ENCODE measurements around the gene HNRNPH2. TPM values are rescaled to one million over a fixed set of nuclear protein-coding genes. Genes with fewer than 3 reads are reported as not detected.

HNRNPH2 gene
- total RNA-seq: 10 to 100 TPM; 15.0 to 17.8 TPM

GRCh38 chrX:101407748-101408531, at the start of gene HNRNPH2, which contains the start of gene GLA:
Gene HNRNPH2 (plus strand): TSS chrX:101408222. CDS start chrX:101411989, 3,767 bp downstream.
Gene GLA (minus strand): TSS chrX:101407925. CDS start chrX:101407903, 22 bp downstream.
- Mint-ChIP-seq H3K4me1 (ENCODE audit: low read depth) (peaks cover 17% of the 10 kb centered on the region), H3K27ac (peak within 1 kb of the TSS; percentile 97), H3K36me3 (ENCODE audit: insufficient read depth in 2 of 2) (peaks cover 12 to 14% of the 10 kb centered on the region in 2 donors), H3K9me3 (no peaks in the 10 kb centered on the region), H3K4me3 (peak within 1 kb of the TSS; percentile 85 to 96), H3K27me3 (ENCODE audit: low read depth) (no peaks in the 10 kb centered on the region)
- peak; percentile 84 to 88 for DNase-seq
- peak; percentile 92 to 94 for ATAC-seq (replicated peaks in 1 of 2)

GRCh38 chrX:101359966-101360365, 48.1 kb upstream of the HNRNPH2 start:
- Mint-ChIP-seq H3K36me3 (ENCODE audit: insufficient read depth in 2 of 2) (no peaks in the 10 kb centered on the region), H3K4me3 (no peak overlapping the region), H3K9me3 (no peaks in the 10 kb centered on the region), H3K27ac (no peak overlapping the region), H3K27me3 (ENCODE audit: low read depth) (peaks cover 14% of the 10 kb centered on the region), H3K4me1 (ENCODE audit: low read depth) (no peaks in the 10 kb centered on the region)
- no peak for DNase-seq
- no peak for ATAC-seq (replicated peaks in 1 of 2)

- Mint-ChIP-seq H3K27ac (no peak overlapping the region), H3K4me3 (no peak overlapping the region), H3K27me3 (ENCODE audit: low read depth) (peaks cover 14% of the 10 kb centered on the region), H3K4me1 (ENCODE audit: low read depth) (no peaks in the 10 kb centered on the region), H3K9me3 (no peaks in the 10 kb centered on the region), H3K36me3 (ENCODE audit: insufficient read depth in 2 of 2) (no peaks in the 10 kb centered on the region)
- ATAC-seq (replicated peaks in 1 of 2) (no peak), DNase-seq (no peak)
Measured at GRCh38 chrX:101360390-101360789, 47.6 kb upstream of the HNRNPH2 start.

- no peak for DNase-seq
Measured at GRCh38 chrX:101362116-101362515, 45.9 kb upstream of the HNRNPH2 start.

GRCh38 chrX:101362757-101363156, 45.3 kb upstream of the HNRNPH2 start:
- Mint-ChIP-seq H3K9me3 (no peaks in the 10 kb centered on the region), H3K27me3 (ENCODE audit: low read depth) (peaks cover 14% of the 10 kb centered on the region), H3K36me3 (ENCODE audit: insufficient read depth in 2 of 2) (no peaks in the 10 kb centered on the region), H3K4me1 (ENCODE audit: low read depth) (no peaks in the 10 kb centered on the region), H3K27ac (no peak overlapping the region), H3K4me3 (no peak overlapping the region)
- ATAC-seq (replicated peaks in 1 of 2) (no peak), DNase-seq (no peak)

More at GRCh38 chrX:101362116-101362515, 45.9 kb upstream of the HNRNPH2 start:
- ATAC-seq (replicated peaks in 1 of 2): no peak
- Mint-ChIP-seq H3K36me3 (ENCODE audit: insufficient read depth in 2 of 2) (no peaks in the 10 kb centered on the region), H3K4me1 (ENCODE audit: low read depth) (no peaks in the 10 kb centered on the region), H3K27me3 (ENCODE audit: low read depth) (peaks cover 14% of the 10 kb centered on the region), H3K4me3 (no peak overlapping the region), H3K9me3 (no peaks in the 10 kb centered on the region), H3K27ac (no peak overlapping the region)

- DNase-seq (no peak), ATAC-seq (replicated peaks in 1 of 2) (no peak)
- Mint-ChIP-seq H3K4me1 (ENCODE audit: low read depth) (no peaks in the 10 kb centered on the region), H3K27ac (no peak overlapping the region), H3K9me3 (no peaks in the 10 kb centered on the region), H3K27me3 (ENCODE audit: low read depth) (peaks cover 13% of the 10 kb centered on the region), H3K36me3 (ENCODE audit: insufficient read depth in 2 of 2) (no peaks in the 10 kb centered on the region), H3K4me3 (no peak overlapping the region)
Measured at GRCh38 chrX:101365301-101365795, 42.7 kb upstream of the HNRNPH2 start.

- Mint-ChIP-seq H3K36me3 (ENCODE audit: insufficient read depth in 2 of 2) (no peaks in the 10 kb centered on the region), H3K9me3 (no peaks in the 10 kb centered on the region)
- DNase-seq: no peak
Measured at GRCh38 chrX:101368800-101369199, 39.2 kb upstream of the HNRNPH2 start.

GRCh38 chrX:101369687-101370086, 38.3 kb upstream of the HNRNPH2 start:
- Mint-ChIP-seq H3K4me1 (ENCODE audit: low read depth) (no peaks in the 10 kb centered on the region), H3K27ac (no peak overlapping the region), H3K9me3 (no peaks in the 10 kb centered on the region), H3K36me3 (ENCODE audit: insufficient read depth in 2 of 2) (no peaks in the 10 kb centered on the region), H3K4me3 (no peak overlapping the region), H3K27me3 (ENCODE audit: low read depth) (peaks cover 23% of the 10 kb centered on the region)
- ATAC-seq (replicated peaks in 1 of 2) (no peak), DNase-seq (no peak)

More at GRCh38 chrX:101368800-101369199, 39.2 kb upstream of the HNRNPH2 start:
- Mint-ChIP-seq H3K4me3 (no peak overlapping the region), H3K4me1 (ENCODE audit: low read depth) (no peaks in the 10 kb centered on the region), H3K27me3 (ENCODE audit: low read depth) (peaks cover 17% of the 10 kb centered on the region), H3K27ac (no peak overlapping the region)
- no peak for ATAC-seq (replicated peaks in 1 of 2)

- Mint-ChIP-seq H3K27ac (no peak overlapping the region), H3K4me3 (no peak overlapping the region), H3K27me3 (ENCODE audit: low read depth) (peaks cover 33% of the 10 kb centered on the region), H3K36me3 (ENCODE audit: insufficient read depth in 2 of 2) (no peaks in the 10 kb centered on the region), H3K9me3 (no peaks in the 10 kb centered on the region), H3K4me1 (ENCODE audit: low read depth) (no peaks in the 10 kb centered on the region)
- DNase-seq: no peak
- no peak for ATAC-seq (replicated peaks in 1 of 2)
Measured at GRCh38 chrX:101370888-101371504, 37.0 kb upstream of the HNRNPH2 start.

- Mint-ChIP-seq H3K27me3 (ENCODE audit: low read depth) (peaks cover 26% of the 10 kb centered on the region), H3K9me3 (no peaks in the 10 kb centered on the region), H3K36me3 (ENCODE audit: insufficient read depth in 2 of 2) (no peaks in the 10 kb centered on the region), H3K4me1 (ENCODE audit: low read depth) (no peaks in the 10 kb centered on the region), H3K4me3 (no peak overlapping the region), H3K27ac (no peak overlapping the region)
- ATAC-seq (replicated peaks in 1 of 2) (no peak), DNase-seq (no peak)
Measured at GRCh38 chrX:101377547-101377946, 30.5 kb upstream of the HNRNPH2 start.

GRCh38 chrX:101383679-101384205, 24.3 kb upstream of the HNRNPH2 start:
- Mint-ChIP-seq H3K36me3 (ENCODE audit: insufficient read depth in 2 of 2) (no peaks in the 10 kb centered on the region), H3K27me3 (ENCODE audit: low read depth) (peaks cover 7% of the 10 kb centered on the region), H3K4me3 (no peak overlapping the region), H3K4me1 (ENCODE audit: low read depth) (peaks cover 5% of the 10 kb centered on the region), H3K9me3 (no peaks in the 10 kb centered on the region), H3K27ac (no peak overlapping the region)
- DNase-seq (no peak), ATAC-seq (replicated peaks in 1 of 2) (no peak)

- no peak for ATAC-seq (replicated peaks in 1 of 2)
- H3K4me3 Mint-ChIP-seq: no peak overlapping the region
- H3K36me3 Mint-ChIP-seq (ENCODE audit: insufficient read depth in 2 of 2): no peaks in the 10 kb centered on the region
- H3K27ac Mint-ChIP-seq: no peak overlapping the region
- H3K27me3 Mint-ChIP-seq (ENCODE audit: low read depth): peaks cover 7% of the 10 kb centered on the region
- peaks cover 5% of the 10 kb centered on the region for H3K4me1 Mint-ChIP-seq (ENCODE audit: low read depth)
- no peak for DNase-seq
- no peaks in the 10 kb centered on the region for H3K9me3 Mint-ChIP-seq
Measured at GRCh38 chrX:101385026-101385684, 22.9 kb upstream of the HNRNPH2 start.

Measured in activated T-cell treated with anti-CD3 and anti-CD28 coated beads, Interleukin-2, amount 50 U/mL, for 72 hours (primary cell).